ENCODE results near the gene IFNGR1. TPM values are rescaled to one million over a fixed set of nuclear protein-coding genes. Genes with fewer than 3 reads are reported as not detected.
A peak's percentile ranks its signal among the peaks of the same experiment; 100 is the strongest.

IFNGR1 gene
- total RNA-seq, 3 donors from 2014 or later (not counting 1 experiment from before 2014, with no cell fraction given), result 77.5 to 128 (median 100) TPM

DNA sequence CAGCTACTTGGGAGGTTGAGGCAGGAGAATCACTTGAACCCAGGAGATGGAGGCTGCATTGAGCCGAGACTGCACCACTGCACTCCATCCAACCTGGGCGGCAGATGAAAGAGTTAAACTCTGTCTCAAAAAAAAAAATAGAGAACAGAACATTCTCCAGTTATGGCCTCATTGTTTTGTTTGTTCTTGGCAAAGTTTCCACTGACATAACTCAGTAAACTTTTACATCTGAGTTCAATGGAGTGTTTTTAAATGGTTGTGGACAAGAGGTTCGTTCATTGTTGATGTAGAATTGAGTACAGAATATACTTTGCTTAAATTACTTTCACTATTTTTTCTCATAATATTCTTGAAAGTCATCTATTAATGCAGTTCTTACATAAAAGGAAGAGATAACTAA lies 42.2 kb upstream of the IFNGR1 start:
- Histone ChIP-seq H3K36me3 (ENCODE audit: control insufficient read depth, insufficient read depth, low read length) (no peaks in the 10 kb centered on the region), H3K4me1 (ENCODE audit: control insufficient read depth, insufficient read depth, low read length) (peaks cover 33% of the 10 kb centered on the region), H3K9me3 (ENCODE audit: control insufficient read depth, insufficient read depth, low read length) (peaks cover under 1% of the 10 kb centered on the region), H3K27ac (ENCODE audit: low read length) (peak overlapping the region; percentile 59), H3K4me3 (ENCODE audit: low read length) (no peak overlapping the region), H3K27me3 (ENCODE audit: control insufficient read depth, insufficient read depth, low read length) (no peaks in the 10 kb centered on the region)
- Mint-ChIP-seq H3K27me3 (ENCODE audit: low read depth in 2 of 2) (no peaks in the 10 kb centered on the region), H3K36me3 (peaks cover 7% of the 10 kb centered on the region), H3K27ac (peak overlapping the region; percentile 77 to 92), H3K9me3 (peaks cover 0 to 9% of the 10 kb centered on the region in 2 donors), H3K4me3 (peak overlapping the region; percentile 74), H3K4me1 (peaks cover 66% of the 10 kb centered on the region in 2 donors)
- DNase-seq (no peak), ATAC-seq (no peak)
- TF ChIP-seq, protein P1, sequence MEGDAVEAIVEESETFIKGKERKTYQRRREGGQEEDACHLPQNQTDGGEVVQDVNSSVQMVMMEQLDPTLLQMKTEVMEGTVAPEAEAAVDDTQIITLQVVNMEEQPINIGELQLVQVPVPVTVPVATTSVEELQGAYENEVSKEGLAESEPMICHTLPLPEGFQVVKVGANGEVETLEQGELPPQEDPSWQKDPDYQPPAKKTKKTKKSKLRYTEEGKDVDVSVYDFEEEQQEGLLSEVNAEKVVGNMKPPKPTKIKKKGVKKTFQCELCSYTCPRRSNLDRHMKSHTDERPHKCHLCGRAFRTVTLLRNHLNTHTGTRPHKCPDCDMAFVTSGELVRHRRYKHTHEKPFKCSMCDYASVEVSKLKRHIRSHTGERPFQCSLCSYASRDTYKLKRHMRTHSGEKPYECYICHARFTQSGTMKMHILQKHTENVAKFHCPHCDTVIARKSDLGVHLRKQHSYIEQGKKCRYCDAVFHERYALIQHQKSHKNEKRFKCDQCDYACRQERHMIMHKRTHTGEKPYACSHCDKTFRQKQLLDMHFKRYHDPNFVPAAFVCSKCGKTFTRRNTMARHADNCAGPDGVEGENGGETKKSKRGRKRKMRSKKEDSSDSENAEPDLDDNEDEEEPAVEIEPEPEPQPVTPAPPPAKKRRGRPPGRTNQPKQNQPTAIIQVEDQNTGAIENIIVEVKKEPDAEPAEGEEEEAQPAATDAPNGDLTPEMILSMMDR (IDR thresholded peaks at IDR 0.05), result no peak
- intact Hi-C loops (cut with micrococcal nuclease), result loop anchor here (5.0 to 10.0 kb wide), 2 partner anchors 169 to 713 kb away; no protein-coding TSS in a partner anchor
- 77% methylated on average over 2 of the region's 3 CpGs for WGBS (ENCODE audit: insufficient coverage)

DNA sequence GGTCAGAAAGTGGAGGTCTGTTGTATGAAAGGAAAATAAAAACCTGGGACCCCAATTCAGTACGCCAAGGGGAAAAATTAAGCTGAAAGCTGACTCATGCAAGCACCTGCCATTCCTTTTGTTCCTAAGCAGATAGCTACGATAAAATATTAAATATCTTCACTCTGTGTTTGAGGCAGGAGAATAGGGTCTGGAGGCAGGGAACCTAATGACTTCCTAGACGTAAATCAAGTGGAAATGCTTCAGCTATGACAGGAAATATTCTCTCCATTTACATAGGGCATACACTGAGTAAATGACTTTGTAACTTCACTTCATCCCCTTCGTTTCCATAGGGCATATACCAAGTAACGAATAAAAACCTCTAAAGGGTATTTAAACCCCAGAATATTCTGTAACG lies 41.0 kb upstream of the IFNGR1 start:
- peaks cover 58 to 60% of the 10 kb centered on the region in 2 donors for H3K4me1 Mint-ChIP-seq
- 95% methylated on average over 6 of the region's 6 CpGs for WGBS (ENCODE audit: insufficient coverage)
- no peak overlapping the region for H3K4me3 Mint-ChIP-seq
- no peak for ATAC-seq
- no peaks in the 10 kb centered on the region for H3K27me3 ChIP-seq (ENCODE audit: control insufficient read depth, insufficient read depth, low read length)
- intact Hi-C loops (cut with micrococcal nuclease), result loop anchor here (5.0 to 10.0 kb wide), 2 partner anchors 168 to 715 kb away; no protein-coding TSS in a partner anchor
- DNase-seq, result no peak
- H3K36me3 ChIP-seq (ENCODE audit: control insufficient read depth, insufficient read depth, low read length), result no peaks in the 10 kb centered on the region
- no peaks in the 10 kb centered on the region for H3K27me3 Mint-ChIP-seq (ENCODE audit: low read depth in 2 of 2)
- H3K4me3 ChIP-seq (ENCODE audit: low read length), result no peak overlapping the region
- H3K27ac Mint-ChIP-seq, result peak overlapping the region in 1 of 2 donors; percentile 77
- peaks cover 33% of the 10 kb centered on the region for H3K4me1 ChIP-seq (ENCODE audit: control insufficient read depth, insufficient read depth, low read length)
- peaks cover 18% of the 10 kb centered on the region for H3K36me3 Mint-ChIP-seq
- H3K27ac ChIP-seq (ENCODE audit: low read length), result no peak overlapping the region
- peaks cover 6% of the 10 kb centered on the region for H3K9me3 ChIP-seq (ENCODE audit: control insufficient read depth, insufficient read depth, low read length)
- TF ChIP-seq, protein P1 (IDR thresholded peaks at IDR 0.05), result no peak
- peaks cover 0 to 9% of the 10 kb centered on the region in 2 donors for H3K9me3 Mint-ChIP-seq

DNA sequence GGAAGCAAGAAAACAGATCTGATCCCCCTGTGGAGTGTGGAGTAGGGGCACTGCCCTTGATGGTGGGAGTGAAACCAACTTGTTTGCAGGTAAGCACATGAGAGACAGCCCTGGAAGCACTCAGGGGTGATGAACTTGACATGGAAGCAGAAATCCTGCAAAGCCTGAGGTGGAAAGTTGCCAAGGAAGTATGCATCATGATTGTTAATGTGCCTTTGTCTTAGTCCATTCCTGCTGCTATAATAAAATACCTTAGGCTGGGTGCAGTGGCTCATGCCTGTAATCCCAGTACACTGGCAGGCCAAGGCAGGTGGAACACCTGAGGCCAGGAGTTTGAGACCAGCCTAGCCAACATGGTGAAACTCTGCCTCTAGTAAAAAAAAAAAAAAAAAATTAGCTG lies 40.2 kb upstream of the IFNGR1 start:
- H3K4me1 Mint-ChIP-seq, result peaks cover 58 to 60% of the 10 kb centered on the region in 2 donors
- ATAC-seq (no peak), DNase-seq (no peak)
- H3K27ac Mint-ChIP-seq, result no peak overlapping the region
- no peak overlapping the region for H3K4me3 Mint-ChIP-seq
- peaks cover 12% of the 10 kb centered on the region for H3K9me3 ChIP-seq (ENCODE audit: control insufficient read depth, insufficient read depth, low read length)
- H3K4me3 ChIP-seq (ENCODE audit: low read length), result no peak overlapping the region
- no peaks in the 10 kb centered on the region for H3K36me3 ChIP-seq (ENCODE audit: control insufficient read depth, insufficient read depth, low read length)
- H3K4me1 ChIP-seq (ENCODE audit: control insufficient read depth, insufficient read depth, low read length), result peaks cover 33% of the 10 kb centered on the region
- H3K36me3 Mint-ChIP-seq, result peaks cover 27% of the 10 kb centered on the region
- intact Hi-C loops (cut with micrococcal nuclease), result loop anchor here (2.0 to 10.0 kb wide), 4 partner anchors 102 to 609 kb away; no protein-coding TSS in a partner anchor
- no peak overlapping the region for H3K27ac ChIP-seq (ENCODE audit: low read length)
- H3K9me3 Mint-ChIP-seq, result peaks cover 2 to 13% of the 10 kb centered on the region in 2 donors
- H3K27me3 ChIP-seq (ENCODE audit: control insufficient read depth, insufficient read depth, low read length), result no peaks in the 10 kb centered on the region
- TF ChIP-seq, protein P1 (IDR thresholded peaks at IDR 0.05), result no peak
- H3K27me3 Mint-ChIP-seq (ENCODE audit: low read depth in 2 of 2), result no peaks in the 10 kb centered on the region

DNA sequence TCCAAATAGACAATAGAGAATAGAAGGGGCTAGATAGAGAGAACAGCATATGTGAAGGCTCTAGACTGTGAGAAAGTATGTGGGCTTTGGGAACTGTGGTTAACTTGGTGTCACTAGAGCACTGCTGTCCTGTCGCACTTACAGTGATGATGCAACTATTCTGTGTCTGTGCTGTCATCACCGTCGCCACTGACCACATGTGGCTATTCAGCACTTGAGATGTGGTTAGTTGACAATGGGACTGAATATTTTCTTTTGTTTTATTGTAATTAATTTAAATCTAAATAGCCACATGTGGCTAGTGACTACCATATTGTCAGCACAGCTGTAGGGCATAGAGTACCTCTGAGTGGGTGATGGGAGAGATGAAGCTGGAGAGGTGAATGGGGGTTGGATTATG lies 39.0 kb upstream of the IFNGR1 start:
- Histone ChIP-seq H3K9me3 (ENCODE audit: control insufficient read depth, insufficient read depth, low read length) (peaks cover 18% of the 10 kb centered on the region), H3K4me1 (ENCODE audit: control insufficient read depth, insufficient read depth, low read length) (peaks cover 33% of the 10 kb centered on the region), H3K27ac (ENCODE audit: low read length) (peak overlapping the region; percentile 55), H3K27me3 (ENCODE audit: control insufficient read depth, insufficient read depth, low read length) (no peaks in the 10 kb centered on the region), H3K36me3 (ENCODE audit: control insufficient read depth, insufficient read depth, low read length) (no peaks in the 10 kb centered on the region), H3K4me3 (ENCODE audit: low read length) (no peak overlapping the region)
- peaks cover 57 to 60% of the 10 kb centered on the region in 2 donors for H3K4me1 Mint-ChIP-seq
- WGBS (ENCODE audit: insufficient coverage), result 24% methylated on average over 3 of the region's 3 CpGs
- peaks cover 2 to 13% of the 10 kb centered on the region in 2 donors for H3K9me3 Mint-ChIP-seq
- H3K36me3 Mint-ChIP-seq, result peaks cover 32% of the 10 kb centered on the region
- DNase-seq (peak; percentile 64 to 67), ATAC-seq (peak; percentile 85 to 96 (median 94))
- peak overlapping the region; percentile 65 for H3K4me3 Mint-ChIP-seq
- no peaks in the 10 kb centered on the region for H3K27me3 Mint-ChIP-seq (ENCODE audit: low read depth in 2 of 2)
- TF ChIP-seq, protein P1 (IDR thresholded peaks at IDR 0.05), result no peak
- intact Hi-C loops (cut with micrococcal nuclease), result loop anchor here (1.0 to 10.0 kb wide), 6 partner anchors 26 to 611 kb away; no protein-coding TSS in a partner anchor
- peak overlapping the region; percentile 77 to 87 for H3K27ac Mint-ChIP-seq
